Thyroid gland (tissue), 4 donors: ENCODE results near the gene KIT.

Source experiments
- POLR2A ChIP-seq, 2 donors: fragments of 450-650 bp; IDR thresholded peaks; one replicate each; pipeline ENCODE4 v1.6.1; 2017; ENCODE audit warnings: antibody characterized with exemption in 2 of 2, mild to moderate bottlenecking in 2 of 2, moderate library complexity in 1 of 2
- TF ChIP-seq, protein P1 (sequence below), 6 experiments: fragments of 200-600 bp in 3 of 6; fragments of 450-650 bp in 3 of 6; sonication (generic) in 3 of 6; IDR thresholded peaks; one replicate each; pipeline ENCODE4 v1.5.1; 2016 to 2019; ENCODE audit warnings: antibody characterized with exemption in 6 of 6, mild to moderate bottlenecking in 2 of 6, inconsistent platforms in 1 of 6, moderate library complexity in 1 of 6

DNA sequence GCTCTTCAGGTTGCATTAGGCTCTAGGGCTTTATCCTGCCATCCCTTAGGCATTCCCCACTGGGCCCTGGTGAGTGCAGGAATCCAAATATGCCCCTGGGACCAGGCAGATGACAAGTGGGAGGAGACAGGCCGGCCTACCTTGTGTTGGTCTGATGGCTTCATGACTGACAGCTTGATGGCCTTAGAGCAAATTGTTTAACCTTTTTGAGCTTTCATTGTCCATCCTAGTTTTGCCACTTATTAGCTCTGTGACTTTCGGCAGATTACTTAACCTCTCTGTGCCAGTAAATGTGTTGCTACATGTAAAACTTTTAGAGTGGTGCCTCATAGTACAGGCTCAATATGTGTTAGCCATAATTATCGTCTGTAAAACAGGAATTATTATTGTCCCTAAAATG, 4.4 kb downstream of the KIT start:
- no peak for TF ChIP-seq POLR2A (IDR thresholded peaks at IDR 0.05)
- TF ChIP-seq, protein P1, sequence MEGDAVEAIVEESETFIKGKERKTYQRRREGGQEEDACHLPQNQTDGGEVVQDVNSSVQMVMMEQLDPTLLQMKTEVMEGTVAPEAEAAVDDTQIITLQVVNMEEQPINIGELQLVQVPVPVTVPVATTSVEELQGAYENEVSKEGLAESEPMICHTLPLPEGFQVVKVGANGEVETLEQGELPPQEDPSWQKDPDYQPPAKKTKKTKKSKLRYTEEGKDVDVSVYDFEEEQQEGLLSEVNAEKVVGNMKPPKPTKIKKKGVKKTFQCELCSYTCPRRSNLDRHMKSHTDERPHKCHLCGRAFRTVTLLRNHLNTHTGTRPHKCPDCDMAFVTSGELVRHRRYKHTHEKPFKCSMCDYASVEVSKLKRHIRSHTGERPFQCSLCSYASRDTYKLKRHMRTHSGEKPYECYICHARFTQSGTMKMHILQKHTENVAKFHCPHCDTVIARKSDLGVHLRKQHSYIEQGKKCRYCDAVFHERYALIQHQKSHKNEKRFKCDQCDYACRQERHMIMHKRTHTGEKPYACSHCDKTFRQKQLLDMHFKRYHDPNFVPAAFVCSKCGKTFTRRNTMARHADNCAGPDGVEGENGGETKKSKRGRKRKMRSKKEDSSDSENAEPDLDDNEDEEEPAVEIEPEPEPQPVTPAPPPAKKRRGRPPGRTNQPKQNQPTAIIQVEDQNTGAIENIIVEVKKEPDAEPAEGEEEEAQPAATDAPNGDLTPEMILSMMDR (IDR thresholded peaks at IDR 0.05): no peak
